GM18502 (cell line): Measurements from ENCODE around the gene GALNT3.

Source experiments
- ATAC-seq: cut with Tn5 transposase; IDR thresholded peaks from one replicate; pipeline ENCODE4 v1.9.1; 2021; ENCODE audit warnings: mild to moderate bottlenecking; ENCODE audit not compliant: unreplicated experiment, poor library complexity

Gene GALNT3

DNA sequence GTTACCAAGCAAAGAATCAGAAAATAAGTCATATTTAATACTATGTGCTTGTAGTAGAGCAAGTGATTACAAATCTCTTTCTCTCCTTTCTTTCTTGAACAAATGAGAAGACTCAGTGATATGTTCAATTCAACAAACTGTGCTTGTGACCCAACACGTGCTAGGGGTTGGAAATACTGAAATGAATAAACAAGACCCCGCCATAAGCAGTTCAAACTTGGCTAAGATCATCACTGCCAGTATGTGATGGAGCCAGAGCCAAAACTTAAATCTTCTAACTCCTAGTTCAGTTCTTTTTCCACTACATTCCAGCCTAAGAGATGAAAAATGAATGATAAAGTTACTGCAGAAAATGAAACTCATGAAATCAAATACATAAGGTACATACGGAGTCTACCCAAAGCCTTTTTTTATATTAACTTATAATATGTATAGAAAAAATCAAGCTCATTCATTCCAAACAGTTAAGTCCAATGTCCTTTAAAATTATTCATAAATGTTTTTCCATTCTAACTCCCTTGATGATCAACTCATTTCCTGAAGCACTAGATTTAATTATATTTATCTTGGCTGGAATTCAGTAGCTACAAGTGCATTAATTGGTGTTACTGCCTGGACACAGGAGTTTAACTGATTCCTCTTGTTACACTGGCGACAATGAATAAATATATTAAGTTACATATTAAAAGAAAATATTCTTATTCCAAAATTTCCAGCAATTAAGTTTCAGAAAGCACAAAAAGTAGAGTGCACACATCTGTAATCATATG is 36.0 kb downstream of the GALNT3 start:
- ATAC-seq, result no peak

DNA sequence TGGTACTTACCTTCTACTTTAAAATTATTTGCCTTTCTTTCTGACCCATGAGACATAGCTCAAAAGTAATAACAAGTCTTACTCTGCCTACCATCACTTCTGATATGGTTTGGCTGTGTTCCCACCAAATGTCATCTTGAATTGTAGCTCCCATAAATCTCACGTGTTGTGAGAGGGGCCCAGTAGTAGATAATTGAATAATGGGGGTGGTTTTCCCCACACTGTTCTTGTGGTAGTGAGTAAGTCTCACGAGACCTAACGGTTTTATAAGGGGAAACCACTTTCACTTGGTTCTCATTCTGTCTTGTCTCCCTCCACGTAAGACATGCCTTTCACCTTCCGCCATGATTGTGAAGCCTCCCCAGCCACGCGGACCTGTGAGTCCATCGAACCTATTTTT is 47.5 kb downstream of the GALNT3 start:
- ATAC-seq, result no peak

DNA sequence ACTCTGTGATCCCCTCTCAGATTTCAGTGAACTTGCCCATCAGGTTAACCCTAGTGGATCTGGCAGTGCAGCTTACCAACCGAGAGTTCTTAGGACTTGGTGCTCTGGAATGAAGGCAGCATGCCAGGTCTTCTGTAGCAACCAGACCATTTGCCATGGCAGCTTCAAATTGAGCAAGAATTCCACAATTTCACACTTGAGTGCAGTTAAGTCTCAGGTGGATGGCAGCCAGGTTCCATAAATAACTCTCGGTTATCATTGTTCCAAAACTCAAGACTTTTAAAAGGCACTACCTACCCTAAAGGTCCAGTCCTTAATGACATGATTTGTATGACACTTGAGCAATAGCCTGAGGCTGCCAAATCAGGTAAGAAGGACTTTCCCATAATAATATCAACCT is 48.1 kb downstream of the GALNT3 start:
- no peak for ATAC-seq

DNA sequence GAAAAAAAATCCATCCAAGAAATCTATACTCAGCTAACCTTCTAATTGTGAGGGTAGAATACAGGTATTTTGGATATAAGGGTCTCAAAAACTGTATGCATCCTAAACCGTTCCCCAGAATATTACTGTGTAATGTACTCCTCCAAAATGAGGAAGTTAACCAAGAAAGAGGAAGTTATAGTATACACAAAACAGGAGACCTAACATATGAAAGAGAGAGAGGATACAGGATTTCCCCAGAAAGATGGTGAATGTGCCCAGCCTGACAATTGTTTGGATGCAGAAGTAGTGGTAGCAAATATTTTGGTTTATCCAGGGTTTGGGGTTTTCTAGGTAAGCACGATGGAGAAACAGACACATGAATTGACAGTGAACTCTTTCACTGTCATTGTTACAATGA is 50.6 kb downstream of the GALNT3 start:
- peak; percentile 99 for ATAC-seq

DNA sequence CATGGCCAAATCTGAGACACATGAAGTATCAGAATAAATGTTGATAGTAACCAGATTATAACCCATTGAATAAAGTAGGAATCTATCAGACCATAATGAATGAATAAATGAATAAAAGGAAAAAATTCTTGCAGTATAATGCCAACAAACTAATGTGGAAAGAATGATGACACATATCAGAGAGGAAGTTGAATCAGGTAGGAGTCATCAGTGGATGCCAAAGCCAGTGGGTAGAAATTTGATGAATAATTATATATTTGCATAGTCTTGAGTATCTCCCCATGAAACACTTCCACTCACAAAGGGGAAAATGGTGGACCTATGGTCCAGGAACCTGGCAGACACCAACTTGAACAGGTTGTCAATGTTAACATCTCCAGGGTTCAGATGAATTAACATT is 68.6 kb downstream of the GALNT3 start:
- no peak for ATAC-seq

DNA sequence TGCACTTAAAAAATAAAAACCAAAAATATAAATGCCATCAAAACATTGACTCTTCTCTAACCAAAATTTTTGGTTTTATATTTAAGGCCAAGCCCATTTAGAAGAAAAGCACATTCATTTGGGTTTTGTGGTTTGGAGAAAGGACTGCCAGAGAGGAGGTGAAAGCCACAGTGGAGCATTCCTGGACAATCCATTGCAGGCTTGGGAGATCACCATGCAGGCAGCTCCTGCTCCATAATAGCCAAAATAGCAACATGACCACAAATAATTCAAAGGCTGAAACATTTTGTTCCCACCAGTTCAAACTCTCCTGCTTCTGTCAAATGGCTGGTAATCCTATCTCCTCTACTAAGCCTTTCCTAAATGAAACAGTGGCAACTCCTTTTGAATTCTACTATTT is 73.5 kb downstream of the GALNT3 start:
- ATAC-seq, result no peak

DNA sequence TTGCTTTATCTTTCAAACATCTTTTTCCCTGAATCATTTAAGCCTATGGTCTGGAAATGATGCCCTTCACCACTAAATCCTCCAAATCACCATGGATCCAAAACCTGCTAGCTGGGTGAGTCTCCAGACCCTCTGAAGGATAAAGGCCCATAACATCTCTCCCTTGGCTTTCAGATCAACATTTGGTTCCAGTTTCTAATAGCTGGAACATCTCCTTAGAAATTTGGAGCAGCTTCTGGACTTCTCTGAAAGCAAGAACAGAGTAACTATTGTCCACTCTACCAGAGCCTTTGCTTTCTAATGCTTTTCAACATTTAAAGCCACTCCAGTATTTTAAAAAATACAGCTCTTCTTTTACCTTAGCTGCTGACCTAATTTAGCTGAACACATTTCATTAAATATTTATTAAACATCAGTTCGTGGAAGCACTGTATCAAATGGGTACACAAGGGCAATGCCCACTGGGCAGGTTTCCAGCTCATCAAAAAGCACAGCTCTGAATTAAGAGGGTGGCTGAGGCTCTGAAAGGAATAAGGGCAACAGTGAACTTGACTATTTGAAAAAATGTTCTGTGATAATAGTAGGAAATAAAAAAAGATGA is 75.3 kb downstream of the GALNT3 start:
- ATAC-seq, result no peak

DNA sequence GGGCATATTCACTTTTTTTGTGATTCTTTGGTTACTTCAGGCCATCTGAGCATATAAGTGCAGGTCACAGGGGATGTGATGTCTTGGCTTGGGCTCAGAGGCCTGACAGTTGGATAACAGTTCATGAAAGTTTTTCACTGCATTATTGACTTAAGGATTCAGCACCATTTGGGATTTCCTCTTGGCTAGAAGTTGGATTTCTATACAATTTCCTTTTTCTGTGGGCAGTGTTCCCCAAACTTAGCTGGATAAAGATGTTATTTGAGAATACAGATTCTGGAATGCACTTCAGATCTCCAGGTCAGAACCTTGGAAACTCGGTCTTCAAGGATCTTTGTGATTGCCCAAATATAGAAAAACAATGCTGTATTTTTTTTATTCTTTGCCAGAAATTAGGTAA is 78.0 kb downstream of the GALNT3 start:
- no peak for ATAC-seq

DNA sequence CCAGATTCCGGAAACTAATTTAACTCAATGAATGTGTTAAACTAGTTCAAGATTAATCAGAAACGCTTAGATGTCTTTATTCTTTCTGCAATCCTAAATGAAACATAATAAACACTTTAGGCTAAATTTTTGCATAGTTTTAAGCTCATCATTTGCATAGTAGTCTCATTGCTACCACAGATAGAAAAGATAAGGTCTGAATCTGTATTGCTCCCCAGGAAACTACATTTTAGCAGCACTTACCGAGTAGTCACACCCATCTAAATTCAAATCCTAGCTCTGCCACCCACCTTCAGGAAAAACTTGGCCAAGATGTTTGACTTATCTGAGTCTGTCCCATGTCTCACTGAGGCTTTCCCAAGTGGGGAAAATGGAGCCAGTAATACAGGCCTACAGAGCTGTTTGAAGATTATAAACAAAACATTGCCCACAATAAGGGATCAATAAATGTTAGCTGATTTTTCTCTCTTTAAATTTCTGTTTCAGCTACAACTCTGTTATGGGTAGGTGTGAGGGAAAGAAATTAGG is 87.0 kb downstream of the GALNT3 start:
- no peak for ATAC-seq

DNA sequence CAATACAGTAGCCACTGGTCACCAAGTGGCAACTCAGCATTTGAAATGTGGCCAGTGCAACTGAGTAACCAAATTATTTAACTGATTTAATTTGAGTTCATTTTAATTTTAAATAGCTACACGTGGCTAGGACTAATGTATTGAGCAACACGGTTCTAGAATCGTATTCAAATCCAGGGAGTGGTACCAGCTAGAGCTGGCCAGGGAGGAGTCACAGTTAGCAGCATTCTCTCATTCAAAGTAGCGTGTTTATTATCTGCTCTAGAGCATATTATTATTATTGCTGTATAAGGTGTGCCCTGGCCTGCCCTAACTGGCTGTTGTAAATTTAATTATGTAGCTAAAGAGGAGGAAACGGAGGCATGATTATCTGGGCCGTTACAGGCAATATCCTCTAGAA is 92.9 kb downstream of the GALNT3 start:
- no peak for ATAC-seq

DNA sequence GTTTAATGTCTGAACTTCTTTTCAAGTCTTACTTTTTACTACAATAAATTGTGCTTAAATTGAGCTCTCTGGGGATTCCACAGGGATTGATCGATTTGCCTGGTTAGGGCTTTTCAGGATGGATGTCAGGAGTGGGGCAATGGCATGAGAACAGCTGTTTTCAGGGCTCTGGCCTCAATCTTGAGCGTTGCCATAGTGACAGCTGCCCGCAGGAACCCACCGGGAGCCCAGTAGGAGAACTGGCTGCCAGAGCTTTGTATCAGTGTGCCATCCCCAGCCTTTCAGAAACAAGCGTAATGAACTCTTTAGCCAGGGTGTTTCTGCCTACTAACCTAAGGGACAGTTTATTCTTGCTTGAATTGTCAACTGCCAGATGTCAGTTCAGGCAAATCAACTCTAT is 93.5 kb downstream of the GALNT3 start:
- no peak for ATAC-seq

DNA sequence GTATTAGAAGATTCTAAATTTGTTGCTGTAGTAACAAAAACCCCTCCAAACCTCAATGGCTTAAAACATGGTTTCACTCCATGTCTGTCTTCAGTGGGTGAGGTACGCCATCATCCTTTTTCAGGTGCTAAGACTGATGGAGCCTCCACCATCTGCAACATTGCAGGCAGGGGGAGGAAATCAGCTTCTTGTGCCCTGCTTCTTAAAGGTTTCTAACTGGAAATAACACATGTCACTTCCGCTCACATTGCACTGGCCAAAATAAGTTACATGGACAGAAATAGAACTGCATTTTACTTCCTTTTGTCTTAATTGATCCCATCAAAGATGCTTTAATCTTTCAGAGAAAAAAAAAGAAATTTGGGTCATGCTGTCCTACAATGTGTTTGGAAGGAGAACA is 94.1 kb downstream of the GALNT3 start:
- ATAC-seq, result no peak

DNA sequence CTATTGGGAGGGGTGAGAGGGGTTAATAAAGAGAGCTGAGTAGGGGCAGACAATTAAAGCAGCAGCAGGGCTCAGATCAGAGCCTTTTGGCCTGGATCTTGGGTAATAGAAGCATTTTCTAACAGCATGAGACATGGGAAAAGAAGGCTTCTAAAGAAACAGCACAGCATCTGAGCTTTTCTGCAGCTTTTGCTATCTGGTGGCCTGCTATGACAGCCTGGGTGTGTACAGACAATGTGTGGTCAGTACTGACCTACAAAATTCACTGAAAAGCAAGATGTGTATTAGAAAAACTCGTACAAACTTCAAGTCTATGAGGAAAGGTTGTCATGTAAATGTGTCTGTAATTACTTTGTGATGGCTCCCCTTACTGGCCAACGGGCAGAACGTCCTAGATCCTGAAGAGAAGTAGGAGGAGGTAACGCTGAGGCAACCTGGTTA is 95.6 kb downstream of the GALNT3 start:
- peak; percentile 90 for ATAC-seq

DNA sequence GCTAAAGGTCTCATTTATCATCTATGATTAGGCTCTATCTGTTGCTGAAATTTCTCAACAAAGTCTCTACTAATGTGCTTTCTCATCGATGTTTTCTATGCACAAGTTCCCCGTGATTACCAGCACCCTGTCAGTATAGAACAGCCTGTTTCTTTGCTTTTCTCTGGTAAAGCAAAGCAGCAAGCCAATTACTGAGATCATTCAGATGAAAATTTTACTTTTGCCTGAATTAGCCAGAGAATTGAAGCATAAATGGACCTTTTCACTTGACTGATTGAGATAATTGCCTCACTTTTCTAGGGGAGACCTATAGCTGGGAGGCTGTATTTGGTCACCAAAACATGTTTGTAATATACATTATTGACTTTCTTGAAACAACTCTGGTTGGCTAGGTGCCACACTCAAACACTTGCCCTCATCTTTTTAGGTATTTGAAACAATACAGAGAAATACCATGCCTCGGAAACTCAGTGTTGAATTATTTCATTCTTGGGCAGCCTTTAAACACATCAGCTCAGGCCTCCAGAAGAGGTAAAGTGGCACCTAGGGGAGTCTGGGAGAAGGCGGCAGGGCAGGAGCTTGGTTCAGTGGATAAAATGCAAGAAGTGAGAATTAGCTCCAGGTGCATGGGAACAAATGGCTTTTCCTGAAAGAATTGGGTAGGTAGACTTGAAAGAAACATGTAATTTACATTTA is 96.2 kb downstream of the GALNT3 start:
- ATAC-seq, result no peak
